Measurements from ENCODE around the gene CDK17.

DNA sequence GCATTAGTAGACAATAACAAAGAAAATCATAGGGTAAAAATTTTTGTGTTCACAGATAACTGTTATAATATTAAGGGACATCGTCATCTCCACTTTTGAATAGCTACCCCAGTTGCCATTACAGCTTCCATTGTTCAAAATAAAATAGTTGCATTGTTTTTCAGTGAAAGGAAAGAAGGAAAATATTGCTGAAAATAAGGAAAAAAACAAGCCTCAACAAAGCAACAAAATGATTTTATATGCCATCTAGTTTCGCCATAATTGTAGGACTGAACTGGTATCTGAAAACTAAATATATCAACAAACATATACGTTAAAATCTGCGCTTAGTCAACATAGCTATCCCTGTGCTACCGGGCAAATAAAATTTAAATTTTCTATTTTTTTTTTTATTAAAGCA, 3.3 kb downstream of the CDK17 start:
- no peak for TF ChIP-seq POLR2A (IDR thresholded peaks at IDR 0.05)
- TF ChIP-seq, protein P1, sequence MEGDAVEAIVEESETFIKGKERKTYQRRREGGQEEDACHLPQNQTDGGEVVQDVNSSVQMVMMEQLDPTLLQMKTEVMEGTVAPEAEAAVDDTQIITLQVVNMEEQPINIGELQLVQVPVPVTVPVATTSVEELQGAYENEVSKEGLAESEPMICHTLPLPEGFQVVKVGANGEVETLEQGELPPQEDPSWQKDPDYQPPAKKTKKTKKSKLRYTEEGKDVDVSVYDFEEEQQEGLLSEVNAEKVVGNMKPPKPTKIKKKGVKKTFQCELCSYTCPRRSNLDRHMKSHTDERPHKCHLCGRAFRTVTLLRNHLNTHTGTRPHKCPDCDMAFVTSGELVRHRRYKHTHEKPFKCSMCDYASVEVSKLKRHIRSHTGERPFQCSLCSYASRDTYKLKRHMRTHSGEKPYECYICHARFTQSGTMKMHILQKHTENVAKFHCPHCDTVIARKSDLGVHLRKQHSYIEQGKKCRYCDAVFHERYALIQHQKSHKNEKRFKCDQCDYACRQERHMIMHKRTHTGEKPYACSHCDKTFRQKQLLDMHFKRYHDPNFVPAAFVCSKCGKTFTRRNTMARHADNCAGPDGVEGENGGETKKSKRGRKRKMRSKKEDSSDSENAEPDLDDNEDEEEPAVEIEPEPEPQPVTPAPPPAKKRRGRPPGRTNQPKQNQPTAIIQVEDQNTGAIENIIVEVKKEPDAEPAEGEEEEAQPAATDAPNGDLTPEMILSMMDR (IDR thresholded peaks at IDR 0.05), result no peak
